Vagina (tissue), 2 donors: ENCODE data around the gene CERK. TPM values are rescaled to one million over a fixed set of nuclear protein-coding genes. Genes with fewer than 3 reads are reported as not detected.

Experiments
- DNase-seq, 2 donors: peaks; one replicate each; pipeline ENCODE4 v3.0.0-alpha.2; 2017; ENCODE audit errors: extremely low spot score in 2 of 2
- H3K27ac ChIP-seq: fragments of 200-600 bp; sonication (generic); one replicate; pipeline ENCODE4 v1.5.1; 2019
- H3K27me3 ChIP-seq: fragments of 200-600 bp; sonication (generic); one replicate; pipeline ENCODE4 v1.5.1; 2019
- H3K36me3 ChIP-seq, 2 donors: fragments of 200-600 bp; sonication (generic); one replicate each; pipeline ENCODE4 v1.5.1; 2017 to 2019
- H3K4me1 ChIP-seq: fragments of 200-600 bp; sonication (generic); one replicate; pipeline ENCODE4 v1.5.1; 2019
- H3K4me3 ChIP-seq, 2 donors: fragments of 200-600 bp; sonication (generic); 1 replicate in 1 of 2; 2 replicates in 1 of 2; pipeline ENCODE4 v1.5.1; 2016 to 2019
- H3K9me3 ChIP-seq: fragments of 200-600 bp; sonication (generic); one replicate; pipeline ENCODE4 v1.5.1; 2019
- POLR2A ChIP-seq, 2 donors: fragments of 450-650 bp; IDR thresholded peaks; one replicate each; pipeline ENCODE4 v1.6.1; 2017; ENCODE audit warnings: antibody characterized with exemption in 2 of 2, mild to moderate bottlenecking in 2 of 2, moderate library complexity in 2 of 2
- POLR2AphosphoS5 ChIP-seq, 2 donors: sonication (generic); formaldehyde crosslinking; IDR thresholded peaks; one replicate each; pipeline ENCODE4 v1.9.0; 2017; ENCODE audit warnings: antibody characterized with exemption in 2 of 2, mild to moderate bottlenecking in 2 of 2, low read depth in 1 of 2; ENCODE audit not compliant: insufficient read depth in 1 of 2
- intact Hi-C: fragments of 100-400 bp; cut with DNase I; formaldehyde crosslinking; loops from one replicate; pipeline ENCODE4 v1.15.1; 2023
- total RNA-seq: library from RNA; depleted of rRNA; stranded (reverse); fragments of >200 nt; gene quantifications from one replicate; pipeline ENCODE4 v1.2.3, GENCODE V29; 2016
- TF ChIP-seq, protein P1 (sequence below), 3 experiments: fragments of 450-650 bp in 2 of 3; fragments of 200-600 bp in 1 of 3; sonication (generic) in 1 of 3; IDR thresholded peaks; one replicate each; pipeline ENCODE4 v1.5.1; 2017 to 2019; ENCODE audit warnings: antibody characterized with exemption in 3 of 3, mild to moderate bottlenecking in 2 of 3, moderate library complexity in 2 of 3

Gene CERK
- total RNA-seq, 1 donor from 2014 or later = 37.3 TPM

DNA sequence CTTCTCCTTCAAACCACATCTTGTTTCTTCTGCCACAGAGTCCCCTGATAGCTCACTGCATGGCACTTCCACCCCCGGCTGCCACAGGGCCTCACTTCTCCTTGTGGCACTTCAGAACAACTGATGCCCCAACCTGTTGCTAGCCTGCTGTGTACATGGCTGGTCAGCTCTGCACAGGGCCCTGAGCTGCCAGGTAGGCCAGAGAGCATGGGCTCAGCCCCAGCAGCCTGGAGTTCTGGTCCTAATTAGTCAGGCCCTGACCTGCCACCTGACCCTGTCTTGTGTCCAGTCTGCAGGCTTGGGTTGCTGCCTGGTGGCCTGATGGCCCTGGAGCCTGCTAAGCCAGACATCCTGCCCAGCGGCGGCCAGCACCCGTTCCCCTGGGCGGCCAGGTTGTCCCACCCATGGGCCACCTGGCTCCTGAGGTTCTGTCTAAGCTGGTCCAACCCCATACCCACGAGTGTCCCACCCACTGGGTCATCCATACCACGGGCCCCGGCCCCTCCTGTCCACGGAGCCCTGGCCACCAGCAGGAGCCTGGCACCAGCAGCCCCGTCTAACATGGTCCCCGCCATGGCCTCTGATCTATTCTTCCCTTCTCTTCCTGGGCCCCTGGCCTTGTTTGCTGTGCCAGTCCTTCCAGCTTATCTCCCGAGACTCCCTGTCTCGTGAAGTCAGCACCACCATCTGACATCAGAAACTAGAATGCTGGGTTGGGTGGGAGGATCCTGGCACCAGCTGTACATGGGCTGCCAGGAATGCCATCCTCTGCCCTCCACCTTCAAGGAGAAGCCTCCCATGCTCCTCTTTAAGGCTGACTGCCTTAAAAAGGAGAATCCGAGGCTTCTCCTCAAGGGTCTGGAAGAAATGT, 3.1 kb upstream of the CERK start:
- Histone ChIP-seq H3K36me3 (no peaks in the 10 kb centered on the region), H3K9me3 (no peaks in the 10 kb centered on the region), H3K27ac (no peak overlapping the region), H3K4me3 (no peak overlapping the region), H3K27me3 (no peaks in the 10 kb centered on the region), H3K4me1 (peaks cover 38% of the 10 kb centered on the region)
- intact Hi-C loops = no loop called here
- DNase-seq = no peak
- TF ChIP-seq POLR2AphosphoS5 (IDR thresholded peaks at IDR 0.05; ENCODE audit: insufficient read depth in 1 of 2, low read depth in 1 of 2) (no peak), POLR2A (IDR thresholded peaks at IDR 0.05) (no peak)
- TF ChIP-seq, protein P1, sequence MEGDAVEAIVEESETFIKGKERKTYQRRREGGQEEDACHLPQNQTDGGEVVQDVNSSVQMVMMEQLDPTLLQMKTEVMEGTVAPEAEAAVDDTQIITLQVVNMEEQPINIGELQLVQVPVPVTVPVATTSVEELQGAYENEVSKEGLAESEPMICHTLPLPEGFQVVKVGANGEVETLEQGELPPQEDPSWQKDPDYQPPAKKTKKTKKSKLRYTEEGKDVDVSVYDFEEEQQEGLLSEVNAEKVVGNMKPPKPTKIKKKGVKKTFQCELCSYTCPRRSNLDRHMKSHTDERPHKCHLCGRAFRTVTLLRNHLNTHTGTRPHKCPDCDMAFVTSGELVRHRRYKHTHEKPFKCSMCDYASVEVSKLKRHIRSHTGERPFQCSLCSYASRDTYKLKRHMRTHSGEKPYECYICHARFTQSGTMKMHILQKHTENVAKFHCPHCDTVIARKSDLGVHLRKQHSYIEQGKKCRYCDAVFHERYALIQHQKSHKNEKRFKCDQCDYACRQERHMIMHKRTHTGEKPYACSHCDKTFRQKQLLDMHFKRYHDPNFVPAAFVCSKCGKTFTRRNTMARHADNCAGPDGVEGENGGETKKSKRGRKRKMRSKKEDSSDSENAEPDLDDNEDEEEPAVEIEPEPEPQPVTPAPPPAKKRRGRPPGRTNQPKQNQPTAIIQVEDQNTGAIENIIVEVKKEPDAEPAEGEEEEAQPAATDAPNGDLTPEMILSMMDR (IDR thresholded peaks at IDR 0.05) = no peak

DNA sequence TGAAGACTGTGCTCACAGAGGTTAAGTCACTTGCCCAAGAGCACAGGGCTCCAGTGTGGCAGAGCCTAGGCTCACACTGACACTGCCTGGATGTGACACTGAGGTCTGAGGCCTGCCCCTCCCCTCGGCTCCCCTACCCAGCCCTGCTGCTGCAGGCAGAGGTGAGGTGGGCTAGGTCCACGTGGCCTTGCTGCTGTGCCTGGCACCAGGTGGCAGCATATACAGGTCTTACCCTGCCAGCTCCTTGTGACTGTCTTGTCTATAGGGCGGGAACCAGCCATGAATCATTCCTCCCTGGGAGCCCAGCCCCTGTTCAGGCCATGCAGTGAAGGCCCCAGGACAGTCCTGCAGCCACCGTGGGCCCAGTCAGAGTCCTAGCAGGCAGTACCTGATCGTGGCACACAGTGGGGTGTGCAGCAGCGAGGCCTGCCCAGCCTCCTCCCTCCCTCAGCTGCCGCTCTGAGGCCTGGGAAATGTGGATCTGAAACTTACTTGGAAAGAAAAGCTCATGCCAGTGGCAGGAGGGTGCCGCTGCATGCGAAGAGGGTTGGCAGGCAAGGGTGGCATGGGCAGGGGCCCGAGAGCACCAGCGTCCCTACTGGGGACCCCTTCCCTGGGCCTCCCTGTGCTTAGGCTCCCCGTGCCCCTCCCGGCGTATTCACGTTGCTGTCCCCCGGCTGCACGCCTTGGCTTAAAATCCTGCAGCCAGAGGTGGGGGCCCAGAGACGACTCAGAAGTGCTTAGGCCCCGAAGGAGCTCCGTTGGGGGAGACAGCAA, 1.2 kb upstream of the CERK start:
- H3K4me1 ChIP-seq = peaks cover 57% of the 10 kb centered on the region
- DNase-seq = no peak
- H3K27me3 ChIP-seq = no peaks in the 10 kb centered on the region
- H3K4me3 ChIP-seq = peak overlapping the region; percentile 73 to 91
- no peaks in the 10 kb centered on the region for H3K9me3 ChIP-seq
- peak overlapping the region; percentile 88 for H3K27ac ChIP-seq
- TF ChIP-seq POLR2AphosphoS5 (IDR thresholded peaks at IDR 0.05; ENCODE audit: insufficient read depth in 1 of 2, low read depth in 1 of 2) (peak in 1 of 2 donors; percentile 71), POLR2A (IDR thresholded peaks at IDR 0.05) (no peak)
- TF ChIP-seq, protein P1 (IDR thresholded peaks at IDR 0.05) = peak in 1 of 3 experiments; percentile 10
- no peaks in the 10 kb centered on the region for H3K36me3 ChIP-seq
- intact Hi-C loops = loop anchor here (5.0 kb wide), 1 partner anchor 162 kb away; no protein-coding TSS in a partner anchor

- intact Hi-C loops = loop anchor here (5.0 kb wide), 1 partner anchor 161 kb away; no protein-coding TSS in a partner anchor
- H3K4me1 ChIP-seq = peaks cover 63% of the 10 kb centered on the region
Observed at GRCh38 chr22:46738647-46739093, 618 bp upstream of the CERK start.

DNA sequence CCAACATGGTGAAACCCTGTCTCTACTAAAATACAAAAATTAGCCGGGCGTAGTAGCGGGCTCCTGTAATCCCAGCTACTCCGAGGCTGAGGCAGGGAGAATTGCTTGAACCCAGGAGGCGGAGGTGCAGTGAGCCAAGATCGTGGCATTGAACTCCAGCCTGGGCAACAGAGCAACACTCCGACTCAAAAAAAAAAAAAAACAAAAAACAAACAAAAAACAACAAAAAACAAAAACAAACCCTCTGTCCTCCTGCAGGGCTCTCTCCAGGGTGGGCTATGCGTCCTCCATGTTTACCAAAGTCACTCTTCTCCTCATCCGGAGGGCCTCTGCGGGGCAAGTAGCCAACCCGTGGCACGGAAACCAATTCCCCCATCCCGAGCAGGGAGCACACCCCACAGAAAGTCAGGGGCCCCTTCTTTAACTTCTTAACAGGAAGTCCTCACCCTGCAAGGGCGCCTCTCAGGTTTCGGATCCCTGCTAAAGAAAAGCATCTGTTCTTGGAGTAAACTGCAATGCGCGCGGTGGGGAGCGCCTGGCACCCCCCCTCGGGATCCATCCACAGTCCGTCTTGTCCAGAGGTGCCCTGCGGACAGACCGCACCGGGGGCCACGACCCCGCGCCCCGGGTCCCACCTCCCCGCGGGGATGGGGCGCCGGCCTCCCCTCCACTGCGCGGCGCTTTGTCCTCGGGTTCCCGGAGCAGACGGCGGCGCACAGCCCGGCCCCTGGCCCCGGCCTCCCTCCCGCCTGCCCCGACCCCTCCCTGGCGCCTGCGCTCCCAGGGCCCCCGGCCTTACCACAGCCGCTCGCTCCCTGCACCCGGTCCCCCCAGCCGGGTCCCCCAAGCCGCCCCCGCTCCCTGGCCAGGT, 712 bp downstream of the CERK start:
- Histone ChIP-seq H3K27ac (peak overlapping the region; percentile 88), H3K9me3 (no peaks in the 10 kb centered on the region), H3K4me1 (peaks cover 63% of the 10 kb centered on the region), H3K27me3 (no peaks in the 10 kb centered on the region), H3K36me3 (no peaks in the 10 kb centered on the region), H3K4me3 (peak overlapping the region; percentile 73 to 91)
- TF ChIP-seq POLR2AphosphoS5 (IDR thresholded peaks at IDR 0.05; ENCODE audit: insufficient read depth in 1 of 2, low read depth in 1 of 2) = peak in 1 of 2 donors; percentile 13
- TF ChIP-seq, protein P1 (IDR thresholded peaks at IDR 0.05) = no peak
- no peak for TF ChIP-seq POLR2A (IDR thresholded peaks at IDR 0.05)
- no peak for DNase-seq
- intact Hi-C loops = loop anchor here (5.0 kb wide), 1 partner anchor 160 kb away; no protein-coding TSS in a partner anchor

More at GRCh38 chr22:46738647-46739093, 618 bp upstream of the CERK start:
- H3K36me3 ChIP-seq = no peaks in the 10 kb centered on the region
- TF ChIP-seq, protein P1 (IDR thresholded peaks at IDR 0.05) = no peak
- TF ChIP-seq POLR2AphosphoS5 (IDR thresholded peaks at IDR 0.05; ENCODE audit: insufficient read depth in 1 of 2, low read depth in 1 of 2) (no peak), POLR2A (IDR thresholded peaks at IDR 0.05) (no peak)
- peak overlapping the region; percentile 73 to 91 for H3K4me3 ChIP-seq
- no peaks in the 10 kb centered on the region for H3K9me3 ChIP-seq
- DNase-seq = no peak
- H3K27ac ChIP-seq = peak overlapping the region; percentile 88
- no peaks in the 10 kb centered on the region for H3K27me3 ChIP-seq
